H9 (cell line): Measurements from ENCODE around the gene DCAF12. TPM values are rescaled to one million over a fixed set of nuclear protein-coding genes. Genes with fewer than 3 reads are reported as not detected.

Experiments
- DNase-seq: peaks from one replicate; pipeline ENCODE4 v3.0.0-alpha.2; 2017
- H2AFZ ChIP-seq: one replicate; pipeline ENCODE4 v1.6.1; 2013; ENCODE audit warnings: mild to moderate bottlenecking, low read length, control low read depth, moderate library complexity
- H2AK5ac ChIP-seq: 2 replicates; pipeline ENCODE4 v1.6.1; 2013; ENCODE audit warnings: low read length, control low read depth, mixed read lengths; ENCODE audit not compliant: insufficient read length
- H2BK120ac ChIP-seq: one replicate; pipeline ENCODE4 v1.6.1; 2013; ENCODE audit warnings: low read depth, mild to moderate bottlenecking, low read length, control low read depth, inconsistent platforms; ENCODE audit not compliant: poor library complexity, severe bottlenecking
- H2BK12ac ChIP-seq: 2 replicates; pipeline ENCODE4 v1.6.1; 2013; ENCODE audit warnings: low read length, control low read depth, mixed read lengths, low read depth; ENCODE audit not compliant: insufficient read length
- H2BK15ac ChIP-seq: 2 replicates; pipeline ENCODE4 v1.6.1; 2013; ENCODE audit warnings: low read depth, low read length, control low read depth
- H2BK20ac ChIP-seq: one replicate; pipeline ENCODE4 v1.6.1; 2013; ENCODE audit warnings: low read depth, mild to moderate bottlenecking, low read length, control low read depth, inconsistent platforms; ENCODE audit not compliant: poor library complexity, severe bottlenecking
- H2BK5ac ChIP-seq: 2 replicates; pipeline ENCODE4 v1.6.1; 2013; ENCODE audit warnings: low read length, control low read depth, mixed read lengths; ENCODE audit not compliant: insufficient read length
- H3K14ac ChIP-seq: 2 replicates; pipeline ENCODE4 v1.6.1; 2013; ENCODE audit warnings: low read length, control low read depth; ENCODE audit not compliant: insufficient read depth
- H3K18ac ChIP-seq: 2 replicates; pipeline ENCODE4 v1.6.1; 2013; ENCODE audit warnings: low read depth, mild to moderate bottlenecking, mixed read lengths, low read length, control low read depth; ENCODE audit not compliant: insufficient read length
- H3K23ac ChIP-seq: 2 replicates; pipeline ENCODE4 v1.6.1; 2013; ENCODE audit warnings: low read length, control low read depth, mixed read lengths, low read depth; ENCODE audit not compliant: insufficient read length
- H3K23me2 ChIP-seq: 2 replicates; pipeline ENCODE4 v1.6.1; 2013; ENCODE audit warnings: low read depth, mild to moderate bottlenecking, mixed read lengths, low read length, control low read depth; ENCODE audit not compliant: insufficient read length, poor library complexity, severe bottlenecking
- H3K27ac ChIP-seq: 2 replicates; pipeline ENCODE4 v1.5.1; 2013; ENCODE audit warnings: low read length, control low read depth, mixed read lengths, low read depth; ENCODE audit not compliant: insufficient read length
- H3K27me3 ChIP-seq: 2 replicates; pipeline ENCODE4 v1.6.1; 2013; ENCODE audit warnings: low read length, control low read depth, inconsistent platforms; ENCODE audit not compliant: insufficient read depth
- H3K4ac ChIP-seq: 2 replicates; pipeline ENCODE4 v1.6.1; 2013; ENCODE audit warnings: low read depth, mild to moderate bottlenecking, control low read depth, inconsistent platforms, low read length, moderate library complexity
- H3K4me1 ChIP-seq: 2 replicates; pipeline ENCODE4 v1.6.1; 2013; ENCODE audit warnings: low read length, control low read depth, inconsistent platforms; ENCODE audit not compliant: insufficient read depth
- H3K4me2 ChIP-seq: 2 replicates; pipeline ENCODE4 v1.6.1; 2013; ENCODE audit warnings: low read length, control low read depth, mixed read lengths; ENCODE audit not compliant: insufficient read length, insufficient read depth
- H3K56ac ChIP-seq: 2 replicates; pipeline ENCODE4 v1.6.1; 2013; ENCODE audit warnings: low read depth, mild to moderate bottlenecking, mixed read lengths, low read length, control low read depth; ENCODE audit not compliant: insufficient read length
- H3K79me1 ChIP-seq: 2 replicates; pipeline ENCODE4 v1.6.1; 2013; ENCODE audit warnings: low read depth, mild to moderate bottlenecking, moderate library complexity, low read length, control low read depth, inconsistent platforms; ENCODE audit not compliant: insufficient read depth, poor library complexity, severe bottlenecking
- H3K79me2 ChIP-seq: 2 replicates; pipeline ENCODE4 v1.6.1; 2013; ENCODE audit warnings: low read length, control low read depth, inconsistent platforms; ENCODE audit not compliant: insufficient read depth
- H3K9ac ChIP-seq: 2 replicates; pipeline ENCODE4 v1.6.1; 2013; ENCODE audit warnings: low read length, control low read depth, mixed read lengths; ENCODE audit not compliant: insufficient read length; ENCODE audit errors: extremely low read depth
- H3K9me3 ChIP-seq: one replicate; pipeline ENCODE4 v1.6.1; 2013; ENCODE audit warnings: low read depth, low read length, inconsistent platforms; ENCODE audit not compliant: control insufficient read depth
- H3T11ph ChIP-seq: one replicate; pipeline ENCODE4 v1.6.1; 2013; ENCODE audit warnings: mild to moderate bottlenecking, low read length, control low read depth, inconsistent platforms
- H4K20me1 ChIP-seq: one replicate; pipeline ENCODE4 v1.6.1; 2013; ENCODE audit not compliant: control insufficient read depth, insufficient read length, insufficient read depth
- H4K5ac ChIP-seq: 2 replicates; pipeline ENCODE4 v1.6.1; 2013; ENCODE audit warnings: low read depth, mild to moderate bottlenecking, mixed read lengths, low read length, control low read depth; ENCODE audit not compliant: insufficient read length
- H4K8ac ChIP-seq: replicated peaks from 2 replicates; pipeline ENCODE4 v1.6.1; 2013; ENCODE audit warnings: low read length, control low read depth, mixed read lengths, low read depth; ENCODE audit not compliant: insufficient read length
- H4K91ac ChIP-seq: 2 replicates; pipeline ENCODE4 v1.6.1; 2013; ENCODE audit warnings: low read depth, mild to moderate bottlenecking, moderate library complexity, mixed read lengths, low read length, control low read depth; ENCODE audit not compliant: insufficient read length
- H3K27ac Mint-ChIP-seq, 3 experiments: 2 replicates in 2 of 3; 3 replicates in 1 of 3; pipeline ENCODE4 v1.8.0; 2020 to 2021; ENCODE audit warnings: mixed read lengths in 3 of 3, mild to moderate bottlenecking in 1 of 3, moderate library complexity in 1 of 3
- H3K27me3 Mint-ChIP-seq: 2 replicates; pipeline ENCODE4 v1.8.0; 2021; ENCODE audit warnings: low read depth, mild to moderate bottlenecking, moderate library complexity, mixed read lengths
- H3K36me3 Mint-ChIP-seq, 3 experiments: 2 replicates in 2 of 3; 3 replicates in 1 of 3; pipeline ENCODE4 v1.8.0; 2020 to 2021; ENCODE audit warnings: low read depth in 3 of 3, mixed read lengths in 3 of 3; ENCODE audit not compliant: insufficient read depth in 1 of 3
- H3K4me1 Mint-ChIP-seq, 2 experiments: 2 replicates each; pipeline ENCODE4 v1.8.0; 2020; ENCODE audit warnings: mixed read lengths in 2 of 2
- H3K4me3 Mint-ChIP-seq, 2 experiments: 2 replicates in 1 of 2; 3 replicates in 1 of 2; pipeline ENCODE4 v1.8.0; 2020 to 2021; ENCODE audit warnings: mild to moderate bottlenecking in 2 of 2, mixed read lengths in 2 of 2, moderate library complexity in 1 of 2
- H3K9me3 Mint-ChIP-seq, 2 experiments: 2 replicates in 1 of 2; 3 replicates in 1 of 2; pipeline ENCODE4 v1.8.0; 2020; ENCODE audit warnings: mild to moderate bottlenecking in 2 of 2, mixed read lengths in 2 of 2, moderate library complexity in 1 of 2
- WGBS: extraction: QIAGEN DNeasy Blood & Tissue Kit; methylation state at CpG from one replicate; pipeline ENCODE4 v1.1.7; 2013; ENCODE audit warnings: missing lambda C conversion rate, low lambda C conversion rate, mixed read lengths; ENCODE audit not compliant: insufficient read length; ENCODE audit errors: extremely low coverage; 5-methylcytosine and 5-hydroxymethylcytosine counted together
- total RNA-seq: library from RNA; stranded (reverse); gene quantifications from 2 replicates; pipeline ENCODE4 v1.2.1, GENCODE V29; 2021
- TF ChIP-seq, protein P1 (sequence below): fragments of 200-600 bp; sonication (generic); conservative IDR thresholded peaks from 3 replicates; pipeline ENCODE4 v1.8.0; 2021; ENCODE audit warnings: antibody characterized with exemption, mild to moderate bottlenecking

DCAF12 gene
- total RNA-seq, 1 experiment from 2014 or later: 33.6 TPM

DNA sequence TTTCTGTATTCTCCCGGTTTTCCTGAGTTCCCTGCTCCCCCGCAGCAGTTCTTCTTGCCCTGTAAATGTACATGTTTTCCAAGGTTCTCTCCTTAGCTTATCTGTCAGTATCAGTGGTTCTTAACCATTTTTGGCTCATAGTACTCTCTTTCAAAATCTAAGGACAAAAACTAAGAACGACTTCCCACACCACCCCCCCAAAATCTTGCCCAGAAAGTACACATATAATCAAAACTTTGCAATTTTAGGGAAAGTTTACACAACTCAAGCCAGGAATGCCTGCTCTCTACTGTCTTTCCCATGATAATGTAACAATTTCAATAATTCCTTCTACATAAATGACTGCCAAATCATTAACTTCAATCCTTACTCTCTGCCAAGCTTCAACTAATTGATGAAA lies 4.5 kb downstream of the DCAF12 start:
- H2AK5ac ChIP-seq: no peak overlapping the region
- H3K4me2 ChIP-seq: no peak overlapping the region
- no peaks in the 10 kb centered on the region for H4K20me1 ChIP-seq
- H3K14ac ChIP-seq: no peak overlapping the region
- no peaks in the 10 kb centered on the region for H3K9me3 Mint-ChIP-seq
- no peak overlapping the region for H2BK20ac ChIP-seq
- no peak overlapping the region for H4K8ac ChIP-seq
- no peak overlapping the region for H3T11ph ChIP-seq
- H4K91ac ChIP-seq: no peak overlapping the region
- H3K27ac ChIP-seq: no peak overlapping the region
- H3K9ac ChIP-seq: no peak overlapping the region
- DNase-seq: no peak
- peaks cover 4% of the 10 kb centered on the region; the same call in 1 of the 2 replicates for H3K4me1 ChIP-seq
- H3K27me3 ChIP-seq: no peaks in the 10 kb centered on the region
- peaks cover 16% of the 10 kb centered on the region for H3K79me1 ChIP-seq
- H3K23ac ChIP-seq: no peak overlapping the region
- H3K79me2 ChIP-seq: peaks cover 11% of the 10 kb centered on the region; the same call in 1 of the 2 replicates
- no peak overlapping the region for H3K56ac ChIP-seq
- H3K4ac ChIP-seq: no peak overlapping the region
- H2BK15ac ChIP-seq: no peak overlapping the region
- H3K23me2 ChIP-seq: peaks cover 11% of the 10 kb centered on the region
- H3K18ac ChIP-seq: no peak overlapping the region
- no peak overlapping the region for H2BK5ac ChIP-seq
- WGBS: no CpG with 5 or more reads among the region's 3 CpGs
- H4K5ac ChIP-seq: no peak overlapping the region
- no peaks in the 10 kb centered on the region for H3K9me3 ChIP-seq
- peaks cover 11 to 21% of the 10 kb centered on the region in 2 experiments for H3K4me1 Mint-ChIP-seq
- TF ChIP-seq, protein P1, sequence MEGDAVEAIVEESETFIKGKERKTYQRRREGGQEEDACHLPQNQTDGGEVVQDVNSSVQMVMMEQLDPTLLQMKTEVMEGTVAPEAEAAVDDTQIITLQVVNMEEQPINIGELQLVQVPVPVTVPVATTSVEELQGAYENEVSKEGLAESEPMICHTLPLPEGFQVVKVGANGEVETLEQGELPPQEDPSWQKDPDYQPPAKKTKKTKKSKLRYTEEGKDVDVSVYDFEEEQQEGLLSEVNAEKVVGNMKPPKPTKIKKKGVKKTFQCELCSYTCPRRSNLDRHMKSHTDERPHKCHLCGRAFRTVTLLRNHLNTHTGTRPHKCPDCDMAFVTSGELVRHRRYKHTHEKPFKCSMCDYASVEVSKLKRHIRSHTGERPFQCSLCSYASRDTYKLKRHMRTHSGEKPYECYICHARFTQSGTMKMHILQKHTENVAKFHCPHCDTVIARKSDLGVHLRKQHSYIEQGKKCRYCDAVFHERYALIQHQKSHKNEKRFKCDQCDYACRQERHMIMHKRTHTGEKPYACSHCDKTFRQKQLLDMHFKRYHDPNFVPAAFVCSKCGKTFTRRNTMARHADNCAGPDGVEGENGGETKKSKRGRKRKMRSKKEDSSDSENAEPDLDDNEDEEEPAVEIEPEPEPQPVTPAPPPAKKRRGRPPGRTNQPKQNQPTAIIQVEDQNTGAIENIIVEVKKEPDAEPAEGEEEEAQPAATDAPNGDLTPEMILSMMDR: no peak
- H3K27me3 Mint-ChIP-seq: no peaks in the 10 kb centered on the region
- peak overlapping the region in 2 of 3 experiments; percentile 9 to 19; a peak in 2 of 7 replicates for H3K27ac Mint-ChIP-seq
- no peak overlapping the region for H3K4me3 Mint-ChIP-seq
- no peak overlapping the region for H2BK120ac ChIP-seq
- peaks cover 23 to 67% (median 52%) of the 10 kb centered on the region in 3 experiments; a peak in 6 of 7 replicates for H3K36me3 Mint-ChIP-seq
- no peak overlapping the region for H2BK12ac ChIP-seq
- H2AFZ ChIP-seq: no peak overlapping the region
